ENCODE data around the gene HOXB8. TPM values are rescaled to one million over a fixed set of nuclear protein-coding genes. Genes with fewer than 3 reads are reported as not detected.

HOXB8 gene
- total and polyA plus RNA-seq, 10 of the 15 experiments (the other 5 are each of a cell fraction or from before 2014, with no cell fraction given), result 0.21 TPM; not detected in 9

DNA sequence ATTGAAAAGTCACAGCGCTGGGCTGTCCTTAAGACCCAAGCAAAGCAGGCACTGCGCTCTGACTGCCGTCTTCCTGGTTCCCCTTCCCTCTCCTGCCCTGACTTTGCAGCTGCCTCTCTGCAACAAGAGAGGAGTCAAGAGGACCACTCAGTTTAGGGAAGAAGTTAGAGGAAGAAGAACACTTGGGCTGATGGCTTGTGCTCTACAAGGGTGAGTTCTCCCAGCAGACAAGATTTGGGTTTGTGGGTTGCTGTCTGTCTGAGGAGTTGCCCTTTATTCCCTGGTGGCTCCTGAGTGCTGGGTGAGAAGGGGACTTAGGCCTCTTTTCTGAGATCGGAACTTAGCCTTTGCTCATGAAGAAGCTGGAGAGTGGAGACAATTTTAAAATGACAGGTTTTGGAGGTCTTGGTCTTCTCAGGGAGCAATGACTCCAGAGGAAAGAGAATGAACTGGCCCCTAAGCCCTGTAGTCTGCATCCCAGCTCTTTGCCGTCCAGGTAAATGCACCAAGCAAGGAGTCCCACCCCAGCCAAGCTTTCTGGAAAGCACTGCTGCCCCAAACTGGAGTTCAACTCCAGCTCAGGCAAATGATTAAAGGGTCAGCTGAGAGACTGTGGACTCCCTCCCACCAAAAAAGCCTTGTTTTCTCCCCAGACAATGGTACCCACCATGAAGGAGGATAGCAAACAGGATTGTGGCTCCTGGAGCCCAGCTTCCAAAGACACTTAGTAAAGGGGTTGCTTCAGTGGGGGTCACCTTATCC is 13.7 kb upstream of the HOXB8 start:
- BruUV-seq (replicated peaks), result no TSS peak
- no peak overlapping the region for H3K9ac ChIP-seq (ENCODE audit: control insufficient read depth, insufficient read depth, low read length)
- 45% methylated on average over 5 of the region's 5 CpGs for WGBS (ENCODE audit: insufficient coverage, insufficient replicate concordance, low lambda C conversion rate, missing lambda C conversion rate)
- H3K36me3 ChIP-seq (ENCODE audit: control insufficient read depth in 2 of 2, insufficient read depth in 2 of 2, low read length in 1 of 2), result no peaks in the 10 kb centered on the region; a peak in 1 of 4 replicates
- H3K9me3 ChIP-seq (replicated peaks; ENCODE audit: control insufficient read depth, insufficient read depth, low read length), result no peaks in the 10 kb centered on the region
- SMC1A ChIA-PET (ENCODE audit: uncharacterized antibody, unreplicated experiment), result no interaction called here
- no peak for TF ChIP-seq MTA2 (IDR thresholded peaks at IDR 0.05; ENCODE audit: low read depth)
- TF ChIP-seq MEF2A (IDR thresholded peaks at IDR 0.05; ENCODE audit: insufficient read depth, low read depth, low read length), result no peak
- TF ChIP-seq NR2C1 (IDR thresholded peaks at IDR 0.05), result no peak
- TF ChIP-seq, protein P1, sequence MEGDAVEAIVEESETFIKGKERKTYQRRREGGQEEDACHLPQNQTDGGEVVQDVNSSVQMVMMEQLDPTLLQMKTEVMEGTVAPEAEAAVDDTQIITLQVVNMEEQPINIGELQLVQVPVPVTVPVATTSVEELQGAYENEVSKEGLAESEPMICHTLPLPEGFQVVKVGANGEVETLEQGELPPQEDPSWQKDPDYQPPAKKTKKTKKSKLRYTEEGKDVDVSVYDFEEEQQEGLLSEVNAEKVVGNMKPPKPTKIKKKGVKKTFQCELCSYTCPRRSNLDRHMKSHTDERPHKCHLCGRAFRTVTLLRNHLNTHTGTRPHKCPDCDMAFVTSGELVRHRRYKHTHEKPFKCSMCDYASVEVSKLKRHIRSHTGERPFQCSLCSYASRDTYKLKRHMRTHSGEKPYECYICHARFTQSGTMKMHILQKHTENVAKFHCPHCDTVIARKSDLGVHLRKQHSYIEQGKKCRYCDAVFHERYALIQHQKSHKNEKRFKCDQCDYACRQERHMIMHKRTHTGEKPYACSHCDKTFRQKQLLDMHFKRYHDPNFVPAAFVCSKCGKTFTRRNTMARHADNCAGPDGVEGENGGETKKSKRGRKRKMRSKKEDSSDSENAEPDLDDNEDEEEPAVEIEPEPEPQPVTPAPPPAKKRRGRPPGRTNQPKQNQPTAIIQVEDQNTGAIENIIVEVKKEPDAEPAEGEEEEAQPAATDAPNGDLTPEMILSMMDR (IDR thresholded peaks at IDR 0.05 in 2 of 3, conservative IDR thresholded peaks at IDR 0.05 in 1 of 3; ENCODE audit: control insufficient read depth in 2 of 3, extremely low read depth in 1 of 3, insufficient read depth in 1 of 3, low read depth in 3 of 3, low read length in 3 of 3), result no peak
- no peak for TF ChIP-seq STAT1 (conservative IDR thresholded peaks at IDR 0.05)
- no peak for TF ChIP-seq CREM (IDR thresholded peaks at IDR 0.05; ENCODE audit: low read depth)
- TF ChIP-seq, protein P2, sequence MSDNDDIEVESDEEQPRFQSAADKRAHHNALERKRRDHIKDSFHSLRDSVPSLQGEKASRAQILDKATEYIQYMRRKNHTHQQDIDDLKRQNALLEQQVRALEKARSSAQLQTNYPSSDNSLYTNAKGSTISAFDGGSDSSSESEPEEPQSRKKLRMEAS (IDR thresholded peaks at IDR 0.05; ENCODE audit: low read depth, low read length), result no peak
- TF ChIP-seq IKZF2 (IDR thresholded peaks at IDR 0.05), result no peak
- TF ChIP-seq BACH1 (IDR thresholded peaks at IDR 0.05; ENCODE audit: borderline replicate concordance), result no peak
- no peak for TF ChIP-seq EP300 (IDR thresholded peaks at IDR 0.05; ENCODE audit: borderline replicate concordance in 1 of 2, control insufficient read depth in 1 of 2, low read depth in 2 of 2, low read length in 2 of 2)
- no peak for TF ChIP-seq RAD51 (IDR thresholded peaks at IDR 0.05)
- TF ChIP-seq TCF3 (IDR thresholded peaks at IDR 0.05; ENCODE audit: borderline replicate concordance, insufficient read depth, low read depth, low read length), result no peak
- TF ChIP-seq, protein P3, sequence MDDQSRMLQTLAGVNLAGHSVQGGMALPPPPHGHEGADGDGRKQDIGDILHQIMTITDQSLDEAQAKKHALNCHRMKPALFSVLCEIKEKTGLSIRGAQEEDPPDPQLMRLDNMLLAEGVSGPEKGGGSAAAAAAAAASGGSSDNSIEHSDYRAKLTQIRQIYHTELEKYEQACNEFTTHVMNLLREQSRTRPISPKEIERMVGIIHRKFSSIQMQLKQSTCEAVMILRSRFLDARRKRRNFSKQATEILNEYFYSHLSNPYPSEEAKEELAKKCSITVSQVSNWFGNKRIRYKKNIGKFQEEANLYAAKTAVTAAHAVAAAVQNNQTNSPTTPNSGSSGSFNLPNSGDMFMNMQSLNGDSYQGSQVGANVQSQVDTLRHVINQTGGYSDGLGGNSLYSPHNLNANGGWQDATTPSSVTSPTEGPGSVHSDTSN (IDR thresholded peaks at IDR 0.05; ENCODE audit: insufficient replicate concordance, low read depth, low read length), result no peak
- no peak for TF ChIP-seq SIN3A (IDR thresholded peaks at IDR 0.05; ENCODE audit: low read depth, low read length)
- no peak for TF ChIP-seq BCL11A (IDR thresholded peaks at IDR 0.05; ENCODE audit: low read depth, low read length)
- TF ChIP-seq, protein P4, sequence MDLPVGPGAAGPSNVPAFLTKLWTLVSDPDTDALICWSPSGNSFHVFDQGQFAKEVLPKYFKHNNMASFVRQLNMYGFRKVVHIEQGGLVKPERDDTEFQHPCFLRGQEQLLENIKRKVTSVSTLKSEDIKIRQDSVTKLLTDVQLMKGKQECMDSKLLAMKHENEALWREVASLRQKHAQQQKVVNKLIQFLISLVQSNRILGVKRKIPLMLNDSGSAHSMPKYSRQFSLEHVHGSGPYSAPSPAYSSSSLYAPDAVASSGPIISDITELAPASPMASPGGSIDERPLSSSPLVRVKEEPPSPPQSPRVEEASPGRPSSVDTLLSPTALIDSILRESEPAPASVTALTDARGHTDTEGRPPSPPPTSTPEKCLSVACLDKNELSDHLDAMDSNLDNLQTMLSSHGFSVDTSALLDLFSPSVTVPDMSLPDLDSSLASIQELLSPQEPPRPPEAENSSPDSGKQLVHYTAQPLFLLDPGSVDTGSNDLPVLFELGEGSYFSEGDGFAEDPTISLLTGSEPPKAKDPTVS (IDR thresholded peaks at IDR 0.05; ENCODE audit: low read depth, low read length), result no peak
- DNase-seq (ENCODE audit: low read depth, low spot score) (no peak), ATAC-seq (no peak), FAIRE-seq (no peak)
- RAD21 ChIA-PET (ENCODE audit: unreplicated experiment), result no interaction called here
- no peak overlapping the region for H3K4me3 ChIP-seq
- H3K4me1 ChIP-seq (ENCODE audit: control insufficient read depth, insufficient read depth, low read length), result peaks cover 17% of the 10 kb centered on the region
- intact Hi-C loops (cut with micrococcal nuclease; ENCODE audit: unreplicated experiment) (no loop called here), in situ Hi-C loops (cut with MboI) (loop anchor here (10.0 kb wide), 1 partner anchor 784 kb away; the partner anchor contains the start of gene SCRN2)
- no peak overlapping the region for H3K27ac ChIP-seq (ENCODE audit: control insufficient read depth, insufficient read depth)
- POLR2A ChIA-PET, result no interaction called here
- no peaks in the 10 kb centered on the region for H4K20me1 ChIP-seq (ENCODE audit: control insufficient read depth, insufficient read depth)
- CTCF ChIA-PET, result interaction anchor here (0.8 to 1.7 kb wide), 5 partner anchors 10 to 49 kb away, joined by 3 to 4 read pairs (median 3); partner anchors contain the start of gene HOXB5
- H3K79me2 ChIP-seq (ENCODE audit: control insufficient read depth, insufficient read depth, low read length), result no peaks in the 10 kb centered on the region
- peaks cover 25 to 33% of the 10 kb centered on the region in 2 experiments for H3K27me3 ChIP-seq (replicated peaks in 1 of 2; ENCODE audit: control insufficient read depth in 2 of 2, insufficient read depth in 2 of 2, low read length in 1 of 2)
- H3K4me2 ChIP-seq (ENCODE audit: control insufficient read depth, insufficient read depth), result no peak overlapping the region
- no peak overlapping the region for H2AFZ ChIP-seq (ENCODE audit: control insufficient read depth, low read depth, low read length)
